Fibroblast of lung (primary cell): ENCODE data around the gene ZNF827.

Experiments used
- EZH2 ChIP-seq: IDR thresholded peaks from 2 replicates; pipeline ENCODE4 v1.5.1; 2012; ENCODE audit warnings: low read length, control low read depth, mild to moderate bottlenecking; ENCODE audit errors: missing control alignments
- TF ChIP-seq, protein P1 (sequence below), 2 donors: IDR thresholded peaks in 1 of 2; conservative IDR thresholded peaks in 1 of 2; 1 replicate in 1 of 2; 2 replicates in 1 of 2; pipeline ENCODE4 v1.5.1; 2011 to 2012; ENCODE audit warnings: low read length in 2 of 2, control low read depth in 1 of 2, inconsistent platforms in 1 of 2, low read depth in 1 of 2, mild to moderate bottlenecking in 1 of 2

DNA sequence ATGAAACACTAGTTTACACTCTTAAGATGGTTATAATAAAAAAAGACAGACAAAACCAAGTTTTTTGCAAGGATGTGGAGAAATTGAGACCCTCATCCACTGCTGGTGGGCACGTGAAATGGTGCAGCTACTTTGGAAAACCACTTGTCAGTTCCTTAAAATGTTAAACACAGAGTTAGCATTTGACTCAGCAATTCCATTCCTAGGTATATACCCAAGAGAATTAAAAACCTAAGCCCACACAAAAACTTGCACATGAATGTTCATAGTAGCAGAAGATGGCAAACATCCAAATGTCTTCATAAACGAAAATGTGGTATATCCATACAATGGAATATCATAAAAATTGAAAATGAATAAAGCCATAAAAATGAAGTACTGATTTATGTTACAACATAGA, 75.4 kb downstream of the ZNF827 start:
- TF ChIP-seq, protein P1, sequence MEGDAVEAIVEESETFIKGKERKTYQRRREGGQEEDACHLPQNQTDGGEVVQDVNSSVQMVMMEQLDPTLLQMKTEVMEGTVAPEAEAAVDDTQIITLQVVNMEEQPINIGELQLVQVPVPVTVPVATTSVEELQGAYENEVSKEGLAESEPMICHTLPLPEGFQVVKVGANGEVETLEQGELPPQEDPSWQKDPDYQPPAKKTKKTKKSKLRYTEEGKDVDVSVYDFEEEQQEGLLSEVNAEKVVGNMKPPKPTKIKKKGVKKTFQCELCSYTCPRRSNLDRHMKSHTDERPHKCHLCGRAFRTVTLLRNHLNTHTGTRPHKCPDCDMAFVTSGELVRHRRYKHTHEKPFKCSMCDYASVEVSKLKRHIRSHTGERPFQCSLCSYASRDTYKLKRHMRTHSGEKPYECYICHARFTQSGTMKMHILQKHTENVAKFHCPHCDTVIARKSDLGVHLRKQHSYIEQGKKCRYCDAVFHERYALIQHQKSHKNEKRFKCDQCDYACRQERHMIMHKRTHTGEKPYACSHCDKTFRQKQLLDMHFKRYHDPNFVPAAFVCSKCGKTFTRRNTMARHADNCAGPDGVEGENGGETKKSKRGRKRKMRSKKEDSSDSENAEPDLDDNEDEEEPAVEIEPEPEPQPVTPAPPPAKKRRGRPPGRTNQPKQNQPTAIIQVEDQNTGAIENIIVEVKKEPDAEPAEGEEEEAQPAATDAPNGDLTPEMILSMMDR (conservative IDR thresholded peaks at IDR 0.05 in 1 of 2, IDR thresholded peaks at IDR 0.05 in 1 of 2; ENCODE audit: low read depth in 1 of 2, low read length in 2 of 2), result no peak
- no peak for TF ChIP-seq EZH2
